Vagina (tissue), 2 donors: ENCODE data around the gene ARHGAP8.

Source experiments
- POLR2AphosphoS5 ChIP-seq, 2 donors: sonication (generic); formaldehyde crosslinking; IDR thresholded peaks; one replicate each; pipeline ENCODE4 v1.9.0; 2017; ENCODE audit warnings: antibody characterized with exemption in 2 of 2, mild to moderate bottlenecking in 2 of 2, low read depth in 1 of 2; ENCODE audit not compliant: insufficient read depth in 1 of 2
- TF ChIP-seq, protein P1 (sequence below), 3 experiments: fragments of 450-650 bp in 2 of 3; fragments of 200-600 bp in 1 of 3; sonication (generic) in 1 of 3; IDR thresholded peaks; one replicate each; pipeline ENCODE4 v1.5.1; 2017 to 2019; ENCODE audit warnings: antibody characterized with exemption in 3 of 3, mild to moderate bottlenecking in 2 of 3, moderate library complexity in 2 of 3

DNA sequence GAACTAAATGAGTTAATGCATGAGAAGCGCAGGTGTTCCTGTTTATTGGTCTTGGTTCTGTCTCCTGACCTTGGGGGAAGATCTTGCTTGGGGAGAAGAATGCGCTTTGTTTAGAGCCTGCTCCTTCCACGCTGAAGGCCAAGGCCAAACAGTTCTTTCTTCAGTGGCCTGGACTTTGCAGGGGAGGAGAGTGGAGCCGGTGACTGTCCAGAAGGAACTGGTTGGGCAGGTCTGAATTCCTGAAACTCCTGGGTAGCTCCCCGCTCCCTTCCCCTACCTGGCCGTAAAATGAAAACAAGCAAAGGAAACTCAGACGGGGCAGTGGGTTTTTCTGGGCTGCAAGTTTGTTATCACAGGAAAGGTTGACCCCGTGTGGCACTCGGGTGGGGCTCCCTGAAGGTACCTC, 3.6 kb downstream of the ARHGAP8 start:
- TF ChIP-seq, protein P1, sequence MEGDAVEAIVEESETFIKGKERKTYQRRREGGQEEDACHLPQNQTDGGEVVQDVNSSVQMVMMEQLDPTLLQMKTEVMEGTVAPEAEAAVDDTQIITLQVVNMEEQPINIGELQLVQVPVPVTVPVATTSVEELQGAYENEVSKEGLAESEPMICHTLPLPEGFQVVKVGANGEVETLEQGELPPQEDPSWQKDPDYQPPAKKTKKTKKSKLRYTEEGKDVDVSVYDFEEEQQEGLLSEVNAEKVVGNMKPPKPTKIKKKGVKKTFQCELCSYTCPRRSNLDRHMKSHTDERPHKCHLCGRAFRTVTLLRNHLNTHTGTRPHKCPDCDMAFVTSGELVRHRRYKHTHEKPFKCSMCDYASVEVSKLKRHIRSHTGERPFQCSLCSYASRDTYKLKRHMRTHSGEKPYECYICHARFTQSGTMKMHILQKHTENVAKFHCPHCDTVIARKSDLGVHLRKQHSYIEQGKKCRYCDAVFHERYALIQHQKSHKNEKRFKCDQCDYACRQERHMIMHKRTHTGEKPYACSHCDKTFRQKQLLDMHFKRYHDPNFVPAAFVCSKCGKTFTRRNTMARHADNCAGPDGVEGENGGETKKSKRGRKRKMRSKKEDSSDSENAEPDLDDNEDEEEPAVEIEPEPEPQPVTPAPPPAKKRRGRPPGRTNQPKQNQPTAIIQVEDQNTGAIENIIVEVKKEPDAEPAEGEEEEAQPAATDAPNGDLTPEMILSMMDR (IDR thresholded peaks at IDR 0.05) = no peak
- TF ChIP-seq POLR2AphosphoS5 (IDR thresholded peaks at IDR 0.05; ENCODE audit: insufficient read depth in 1 of 2, low read depth in 1 of 2) = no peak
